ENCODE results near the gene CYB5B. TPM values are rescaled to one million over a fixed set of nuclear protein-coding genes. Genes with fewer than 3 reads are reported as not detected.

Gene CYB5B
- total and polyA plus RNA-seq, 2 experiments from 2014 or later, result 47.1 to 115 TPM

GRCh38 chr16:69490707-69491324, 66.4 kb downstream of the CYB5B start:
- no peaks in the 10 kb centered on the region for H3K9me3 ChIP-seq (ENCODE audit: low read depth)
- H3K4me3 ChIP-seq, result no peak overlapping the region
- no peaks in the 10 kb centered on the region for H3K4me1 ChIP-seq (ENCODE audit: insufficient read depth)
- H3K9ac ChIP-seq, result no peak overlapping the region
- no peaks in the 10 kb centered on the region for H3K27me3 ChIP-seq (replicated peaks; ENCODE audit: insufficient read depth)
- no peaks in the 10 kb centered on the region for H3K79me2 ChIP-seq (ENCODE audit: insufficient read depth)
- no peaks in the 10 kb centered on the region for H3K36me3 ChIP-seq (ENCODE audit: low read depth)
- WGBS, 2 experiments (ENCODE audit: low coverage in 1 of 2, low lambda C conversion rate in 2 of 2, missing lambda C conversion rate in 2 of 2), result 75 to 86% methylated on average over 9 of the region's 9 CpGs
- no peak overlapping the region for H3K27ac ChIP-seq
- TF ChIP-seq EZH2phosphoT487 (IDR thresholded peaks at IDR 0.05; ENCODE audit: insufficient read depth, low read depth), result no peak
- no peak for TF ChIP-seq EZH2 (IDR thresholded peaks at IDR 0.05; ENCODE audit: insufficient read depth, poor library complexity, severe bottlenecking)
- no peak for DNase-seq
- H3F3A ChIP-seq (ENCODE audit: insufficient read depth), result no peaks in the 10 kb centered on the region
- no peak overlapping the region for H3K4me2 ChIP-seq (ENCODE audit: unreplicated experiment)
- in situ Hi-C loops (cut with MboI), result no loop called here
- H2AFZ ChIP-seq, result no peak overlapping the region
- H4K20me1 ChIP-seq (ENCODE audit: insufficient read depth), result no peaks in the 10 kb centered on the region
- no peaks in the 10 kb centered on the region for H3K9me2 ChIP-seq (ENCODE audit: insufficient read depth)

- no peak overlapping the region for H3K9ac ChIP-seq
- WGBS, 2 experiments (ENCODE audit: low coverage in 1 of 2, low lambda C conversion rate in 2 of 2, missing lambda C conversion rate in 2 of 2), result 46 to 52% methylated on average over 4 of the region's 4 CpGs
- H3F3A ChIP-seq (ENCODE audit: insufficient read depth), result no peaks in the 10 kb centered on the region
- H3K4me1 ChIP-seq (ENCODE audit: insufficient read depth), result no peaks in the 10 kb centered on the region
- no peaks in the 10 kb centered on the region for H3K9me2 ChIP-seq (ENCODE audit: insufficient read depth)
- H2AFZ ChIP-seq, result no peak overlapping the region
- H3K79me2 ChIP-seq (ENCODE audit: insufficient read depth), result no peaks in the 10 kb centered on the region
- H3K4me2 ChIP-seq (ENCODE audit: unreplicated experiment), result no peak overlapping the region
- no peak overlapping the region for H3K4me3 ChIP-seq
- no peaks in the 10 kb centered on the region for H3K9me3 ChIP-seq (ENCODE audit: low read depth)
- in situ Hi-C loops (cut with MboI), result no loop called here
- H3K36me3 ChIP-seq (ENCODE audit: low read depth), result no peaks in the 10 kb centered on the region
- no peak overlapping the region for H3K27ac ChIP-seq
- no peaks in the 10 kb centered on the region for H4K20me1 ChIP-seq (ENCODE audit: insufficient read depth)
- no peaks in the 10 kb centered on the region for H3K27me3 ChIP-seq (replicated peaks; ENCODE audit: insufficient read depth)
- TF ChIP-seq EZH2 (IDR thresholded peaks at IDR 0.05; ENCODE audit: insufficient read depth, poor library complexity, severe bottlenecking), result no peak
- TF ChIP-seq EZH2phosphoT487 (IDR thresholded peaks at IDR 0.05; ENCODE audit: insufficient read depth, low read depth), result no peak
- peak; percentile 37 for DNase-seq
These were observed 70.6 kb downstream of the CYB5B start for GRCh38 chr16:69494991-69495392.

GRCh38 chr16:69495821-69496220, 71.4 kb downstream of the CYB5B start:
- H3K4me3 ChIP-seq, result no peak overlapping the region
- no peak overlapping the region for H3K4me2 ChIP-seq (ENCODE audit: unreplicated experiment)
- H3K27me3 ChIP-seq (replicated peaks; ENCODE audit: insufficient read depth), result no peaks in the 10 kb centered on the region
- H3K79me2 ChIP-seq (ENCODE audit: insufficient read depth), result no peaks in the 10 kb centered on the region
- TF ChIP-seq EZH2phosphoT487 (IDR thresholded peaks at IDR 0.05; ENCODE audit: insufficient read depth, low read depth) (no peak), EZH2 (IDR thresholded peaks at IDR 0.05; ENCODE audit: insufficient read depth, poor library complexity, severe bottlenecking) (no peak)
- H3K9me2 ChIP-seq (ENCODE audit: insufficient read depth), result no peaks in the 10 kb centered on the region
- 57 to 59% methylated on average over 9 of the region's 9 CpGs for WGBS, 2 experiments (ENCODE audit: low coverage in 1 of 2, low lambda C conversion rate in 2 of 2, missing lambda C conversion rate in 2 of 2)
- no peaks in the 10 kb centered on the region for H4K20me1 ChIP-seq (ENCODE audit: insufficient read depth)
- no peaks in the 10 kb centered on the region for H3K4me1 ChIP-seq (ENCODE audit: insufficient read depth)
- no peaks in the 10 kb centered on the region for H3K36me3 ChIP-seq (ENCODE audit: low read depth)
- no peak overlapping the region for H2AFZ ChIP-seq
- no peak for DNase-seq
- in situ Hi-C loops (cut with MboI), result no loop called here
- no peak overlapping the region for H3K9ac ChIP-seq
- no peak overlapping the region for H3K27ac ChIP-seq
- H3F3A ChIP-seq (ENCODE audit: insufficient read depth), result no peaks in the 10 kb centered on the region
- H3K9me3 ChIP-seq (ENCODE audit: low read depth), result no peaks in the 10 kb centered on the region

- Histone ChIP-seq H3K4me1 (ENCODE audit: insufficient read depth) (no peaks in the 10 kb centered on the region), H3K36me3 (ENCODE audit: low read depth) (no peaks in the 10 kb centered on the region), H3K27ac (no peak overlapping the region), H2AFZ (no peak overlapping the region), H4K20me1 (ENCODE audit: insufficient read depth) (no peaks in the 10 kb centered on the region), H3K9me2 (ENCODE audit: insufficient read depth) (no peaks in the 10 kb centered on the region), H3K4me3 (no peak overlapping the region), H3F3A (ENCODE audit: insufficient read depth) (no peaks in the 10 kb centered on the region), H3K27me3 (replicated peaks; ENCODE audit: insufficient read depth) (no peaks in the 10 kb centered on the region), H3K9me3 (ENCODE audit: low read depth) (no peaks in the 10 kb centered on the region), H3K79me2 (ENCODE audit: insufficient read depth) (no peaks in the 10 kb centered on the region), H3K4me2 (ENCODE audit: unreplicated experiment) (no peak overlapping the region), H3K9ac (no peak overlapping the region)
- in situ Hi-C loops (cut with MboI), result no loop called here
- TF ChIP-seq EZH2 (IDR thresholded peaks at IDR 0.05; ENCODE audit: insufficient read depth, poor library complexity, severe bottlenecking) (no peak), EZH2phosphoT487 (IDR thresholded peaks at IDR 0.05; ENCODE audit: insufficient read depth, low read depth) (no peak)
- no peak for DNase-seq
- 95% methylated on average over 4 of the region's 4 CpGs for WGBS, 2 experiments (ENCODE audit: low coverage in 1 of 2, low lambda C conversion rate in 2 of 2, missing lambda C conversion rate in 2 of 2)
These were observed 72.0 kb downstream of the CYB5B start for GRCh38 chr16:69496376-69496775.
